ENCODE measurements around the gene NINJ2.

The NINJ2 gene

GRCh38 chr12:565589-566105 lies 97.6 kb downstream of the NINJ2 start:
- no peak for TF ChIP-seq CTCF (IDR thresholded peaks at IDR 0.05; ENCODE audit: borderline replicate concordance, insufficient read depth, low read depth, low read length)
- H3K4me3 ChIP-seq (ENCODE audit: low read depth, low read length) = no peak overlapping the region

- no peak for TF ChIP-seq CTCF (IDR thresholded peaks at IDR 0.05; ENCODE audit: borderline replicate concordance, insufficient read depth, low read depth, low read length)
- no peak overlapping the region for H3K4me3 ChIP-seq (ENCODE audit: low read depth, low read length)
These were observed 98.1 kb downstream of the NINJ2 start for GRCh38 chr12:565161-565560.

GRCh38 chr12:563787-564298 lies 99.4 kb downstream of the NINJ2 start:
- H3K4me3 ChIP-seq (ENCODE audit: low read depth, low read length) = no peak overlapping the region
- TF ChIP-seq CTCF (IDR thresholded peaks at IDR 0.05; ENCODE audit: borderline replicate concordance, insufficient read depth, low read depth, low read length) = no peak

- TF ChIP-seq CTCF (IDR thresholded peaks at IDR 0.05; ENCODE audit: borderline replicate concordance, insufficient read depth, low read depth, low read length) = no peak
- no peak overlapping the region for H3K4me3 ChIP-seq (ENCODE audit: low read depth, low read length)
These were observed 99.9 kb downstream of the NINJ2 start for GRCh38 chr12:563250-563781.

- H3K4me3 ChIP-seq (ENCODE audit: low read depth, low read length) = no peak overlapping the region
- TF ChIP-seq CTCF (IDR thresholded peaks at IDR 0.05; ENCODE audit: borderline replicate concordance, insufficient read depth, low read depth, low read length) = no peak
These were observed 100.6 kb downstream of the NINJ2 start for GRCh38 chr12:562634-563033.

- no peak for TF ChIP-seq CTCF (IDR thresholded peaks at IDR 0.05; ENCODE audit: borderline replicate concordance, insufficient read depth, low read depth, low read length)
- no peak overlapping the region for H3K4me3 ChIP-seq (ENCODE audit: low read depth, low read length)
These were observed 101.2 kb downstream of the NINJ2 start for GRCh38 chr12:561908-562593.

- H3K4me3 ChIP-seq (ENCODE audit: low read depth, low read length) = no peak overlapping the region
- TF ChIP-seq CTCF (IDR thresholded peaks at IDR 0.05; ENCODE audit: borderline replicate concordance, insufficient read depth, low read depth, low read length) = no peak
These were observed 101.9 kb downstream of the NINJ2 start for GRCh38 chr12:561391-561705.

All from GM12875 (cell line).